ENCODE results near the gene ST3GAL2. TPM values are rescaled to one million over a fixed set of nuclear protein-coding genes. Genes with fewer than 3 reads are reported as not detected.

ST3GAL2 gene
- total and polyA plus RNA-seq, 8 donors: 25.3 to 38.5 (median 30.6) TPM

- H3K36me3 ChIP-seq: no peaks in the 10 kb centered on the region
- no peaks in the 10 kb centered on the region for H3K9me3 ChIP-seq
- H3K4me3 ChIP-seq: no peak overlapping the region
- ATAC-seq (no peak), DNase-seq (peak in 2 of 4 donors; percentile 43 to 58)
- peak overlapping the region; percentile 67 to 95 for H3K27ac ChIP-seq
- no peak for TF ChIP-seq CTCF (IDR thresholded peaks at IDR 0.05)
- peaks cover 67 to 99% of the 10 kb centered on the region in 2 donors for H3K4me1 ChIP-seq
- no peaks in the 10 kb centered on the region for H3K27me3 ChIP-seq
- intact Hi-C loops (cut with DNase I): no loop called here
These were observed 6.0 kb downstream of the ST3GAL2 start for GRCh38 chr16:70432723-70433457.

GRCh38 chr16:70432356-70432722 lies 6.6 kb downstream of the ST3GAL2 start:
- DNase-seq: no peak
- no peak for ATAC-seq
- intact Hi-C loops (cut with DNase I): no loop called here
- no peaks in the 10 kb centered on the region for H3K36me3 ChIP-seq
- peak overlapping the region; percentile 67 to 95 for H3K27ac ChIP-seq
- H3K4me1 ChIP-seq: peaks cover 70 to 99% of the 10 kb centered on the region in 2 donors
- no peak overlapping the region for H3K4me3 ChIP-seq
- TF ChIP-seq CTCF (IDR thresholded peaks at IDR 0.05): no peak
- no peaks in the 10 kb centered on the region for H3K9me3 ChIP-seq
- H3K27me3 ChIP-seq: no peaks in the 10 kb centered on the region

GRCh38 chr16:70430667-70431536 lies 8.0 kb downstream of the ST3GAL2 start:
- H3K4me3 ChIP-seq: no peak overlapping the region
- H3K27me3 ChIP-seq: no peaks in the 10 kb centered on the region
- no peaks in the 10 kb centered on the region for H3K36me3 ChIP-seq
- TF ChIP-seq CTCF (IDR thresholded peaks at IDR 0.05): no peak
- ATAC-seq: peak; percentile 14
- peak in 1 of 4 donors; percentile 51 for DNase-seq
- H3K27ac ChIP-seq: peak overlapping the region; percentile 91 to 95
- peaks cover 63 to 99% of the 10 kb centered on the region in 2 donors for H3K4me1 ChIP-seq
- H3K9me3 ChIP-seq: no peaks in the 10 kb centered on the region
- intact Hi-C loops (cut with DNase I): no loop called here

GRCh38 chr16:70429888-70430666 lies 8.8 kb downstream of the ST3GAL2 start:
- peak; percentile 61 for ATAC-seq

More at GRCh38 chr16:70429888-70430666, 8.8 kb downstream of the ST3GAL2 start:
- TF ChIP-seq CTCF (IDR thresholded peaks at IDR 0.05): no peak
- Histone ChIP-seq H3K4me1 (peaks cover 63 to 100% of the 10 kb centered on the region in 2 donors), H3K27ac (peak overlapping the region; percentile 91 to 95), H3K9me3 (no peaks in the 10 kb centered on the region), H3K4me3 (no peak overlapping the region), H3K36me3 (no peaks in the 10 kb centered on the region), H3K27me3 (no peaks in the 10 kb centered on the region)
- intact Hi-C loops (cut with DNase I): no loop called here
- no peak for DNase-seq

All from left lung (tissue), 10 donors.